DND-41 (cell line): ENCODE data around the gene NSG1.

ENCODE experiments used
- ATAC-seq: fragments of 200-7000 bp; cut with Tn5 transposase; 3 replicates; pipeline ENCODE4 v1.9.1; 2021; ENCODE audit warnings: low read depth; ENCODE audit not compliant: insufficient read depth
- DNase-seq: peaks from one replicate; pipeline ENCODE4 v3.0.0-alpha.2; 2020
- H2AFZ ChIP-seq: 2 replicates; pipeline ENCODE4 v1.6.0; 2012; ENCODE audit warnings: low read depth, low read length
- H3K27ac ChIP-seq: 2 replicates; pipeline ENCODE4 v1.5.1; 2012; ENCODE audit warnings: low read length, inconsistent platforms
- H3K27me3 ChIP-seq: fragments of 200-600 bp; sonication (generic); 2 replicates; pipeline ENCODE4 v1.6.0; 2012; ENCODE audit warnings: low read length, mild to moderate bottlenecking, inconsistent platforms; ENCODE audit not compliant: insufficient read depth, poor library complexity
- H3K36me3 ChIP-seq: 2 replicates; pipeline ENCODE4 v1.5.1; 2012; ENCODE audit warnings: low read length, inconsistent platforms; ENCODE audit not compliant: insufficient read depth
- H3K4me1 ChIP-seq: 2 replicates; pipeline ENCODE4 v1.5.1; 2012; ENCODE audit warnings: mild to moderate bottlenecking, low read length; ENCODE audit not compliant: insufficient read depth
- H3K4me2 ChIP-seq: 2 replicates; pipeline ENCODE4 v1.6.0; 2012; ENCODE audit warnings: mild to moderate bottlenecking, moderate library complexity, low read length, inconsistent platforms; ENCODE audit not compliant: insufficient read depth
- H3K4me3 ChIP-seq, 2 experiments: fragments of 200-600 bp in 1 of 2; shearing (Covaris generic) in 1 of 2; 2 replicates each; pipeline ENCODE4 v1.5.1; 2012 to 2016; ENCODE audit warnings: inconsistent platforms in 2 of 2, low read length in 2 of 2, mild to moderate bottlenecking in 2 of 2, low read depth in 1 of 2, moderate library complexity in 1 of 2
- H3K79me2 ChIP-seq: 2 replicates; pipeline ENCODE4 v1.6.0; 2012; ENCODE audit warnings: low read length, inconsistent platforms; ENCODE audit not compliant: insufficient read depth
- H3K9ac ChIP-seq: 2 replicates; pipeline ENCODE4 v1.6.0; 2012; ENCODE audit warnings: low read depth, mild to moderate bottlenecking, inconsistent platforms, low read length, moderate library complexity
- H3K9me3 ChIP-seq: 2 replicates; pipeline ENCODE4 v1.5.1; 2012; ENCODE audit warnings: low read length, moderate library complexity, mild to moderate bottlenecking, inconsistent platforms; ENCODE audit not compliant: insufficient read depth, severe bottlenecking
- H4K20me1 ChIP-seq: 2 replicates; pipeline ENCODE4 v1.6.0; 2012; ENCODE audit warnings: low read length; ENCODE audit not compliant: insufficient read depth
- EZH2 ChIP-seq: IDR thresholded peaks from 3 replicates; pipeline ENCODE4 v1.6.1; 2012; ENCODE audit warnings: borderline replicate concordance, low read depth, mild to moderate bottlenecking, moderate library complexity, low read length, inconsistent platforms; ENCODE audit not compliant: severe bottlenecking
- TF ChIP-seq, protein P1 (sequence below): IDR thresholded peaks from 2 replicates; pipeline ENCODE4 v1.5.1; 2012; ENCODE audit warnings: borderline replicate concordance, low read length, moderate library complexity, mild to moderate bottlenecking; ENCODE audit not compliant: poor library complexity, severe bottlenecking; ENCODE audit errors: extremely low read depth

The NSG1 gene

GRCh38 chr4:4440333-4441061 is 53.6 kb downstream of the NSG1 start:
- Histone ChIP-seq H3K4me2 (no peak overlapping the region), H3K27me3 (no peaks in the 10 kb centered on the region), H3K79me2 (no peaks in the 10 kb centered on the region), H3K27ac (no peak overlapping the region), H3K4me3 (no peak overlapping the region), H3K36me3 (peaks cover 21% of the 10 kb centered on the region), H2AFZ (no peak overlapping the region), H4K20me1 (no peaks in the 10 kb centered on the region), H3K9ac (no peak overlapping the region), H3K9me3 (no peaks in the 10 kb centered on the region), H3K4me1 (no peaks in the 10 kb centered on the region)
- ATAC-seq (no peak), DNase-seq (no peak)
- TF ChIP-seq, protein P1, sequence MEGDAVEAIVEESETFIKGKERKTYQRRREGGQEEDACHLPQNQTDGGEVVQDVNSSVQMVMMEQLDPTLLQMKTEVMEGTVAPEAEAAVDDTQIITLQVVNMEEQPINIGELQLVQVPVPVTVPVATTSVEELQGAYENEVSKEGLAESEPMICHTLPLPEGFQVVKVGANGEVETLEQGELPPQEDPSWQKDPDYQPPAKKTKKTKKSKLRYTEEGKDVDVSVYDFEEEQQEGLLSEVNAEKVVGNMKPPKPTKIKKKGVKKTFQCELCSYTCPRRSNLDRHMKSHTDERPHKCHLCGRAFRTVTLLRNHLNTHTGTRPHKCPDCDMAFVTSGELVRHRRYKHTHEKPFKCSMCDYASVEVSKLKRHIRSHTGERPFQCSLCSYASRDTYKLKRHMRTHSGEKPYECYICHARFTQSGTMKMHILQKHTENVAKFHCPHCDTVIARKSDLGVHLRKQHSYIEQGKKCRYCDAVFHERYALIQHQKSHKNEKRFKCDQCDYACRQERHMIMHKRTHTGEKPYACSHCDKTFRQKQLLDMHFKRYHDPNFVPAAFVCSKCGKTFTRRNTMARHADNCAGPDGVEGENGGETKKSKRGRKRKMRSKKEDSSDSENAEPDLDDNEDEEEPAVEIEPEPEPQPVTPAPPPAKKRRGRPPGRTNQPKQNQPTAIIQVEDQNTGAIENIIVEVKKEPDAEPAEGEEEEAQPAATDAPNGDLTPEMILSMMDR: no peak
- TF ChIP-seq EZH2: no peak

- no peak overlapping the region for H3K4me3 ChIP-seq
- H3K79me2 ChIP-seq: no peaks in the 10 kb centered on the region
- H3K36me3 ChIP-seq: peaks cover 4% of the 10 kb centered on the region; the same call in 1 of the 2 replicates
- no peak overlapping the region for H2AFZ ChIP-seq
- DNase-seq: no peak
- TF ChIP-seq, protein P1: no peak
- TF ChIP-seq EZH2: no peak
- no peak overlapping the region for H3K9ac ChIP-seq
- H3K27ac ChIP-seq: no peak overlapping the region
- ATAC-seq: no peak
- H3K4me1 ChIP-seq: no peaks in the 10 kb centered on the region
- H3K27me3 ChIP-seq: no peaks in the 10 kb centered on the region
- H4K20me1 ChIP-seq: 0 out of 2 replicates have a peak, but pooled peaks cover 3% of the 10 kb centered on the region
- no peaks in the 10 kb centered on the region for H3K9me3 ChIP-seq
- no peak overlapping the region for H3K4me2 ChIP-seq
Observed at GRCh38 chr4:4443821-4444220, 56.9 kb downstream of the NSG1 start.

DNA sequence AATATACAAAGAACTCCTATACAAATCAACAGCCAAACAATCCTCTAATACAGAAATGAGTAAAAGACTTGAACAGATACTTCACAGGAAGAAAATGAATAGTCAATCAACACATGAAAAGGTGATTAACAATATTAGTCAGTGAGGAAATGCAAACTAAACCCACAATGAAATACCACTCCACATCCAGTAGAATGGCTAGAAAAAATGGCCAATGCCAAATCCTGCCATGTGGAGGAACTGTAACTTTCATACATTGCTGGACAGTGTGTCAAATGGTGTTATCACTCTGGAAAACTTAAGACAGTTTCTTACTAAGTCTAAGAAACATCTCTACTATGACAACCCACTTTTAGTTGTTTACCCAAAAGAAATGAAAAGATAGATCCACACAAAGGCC is 59.5 kb downstream of the NSG1 start:
- Histone ChIP-seq H3K9ac (no peak overlapping the region), H3K27me3 (no peaks in the 10 kb centered on the region), H3K36me3 (no peaks in the 10 kb centered on the region), H3K4me3 (no peak overlapping the region), H4K20me1 (0 out of 2 replicates have a peak, but pooled peaks cover 3% of the 10 kb centered on the region), H3K79me2 (no peaks in the 10 kb centered on the region), H3K4me2 (no peak overlapping the region), H3K9me3 (no peaks in the 10 kb centered on the region), H3K27ac (no peak overlapping the region), H3K4me1 (no peaks in the 10 kb centered on the region), H2AFZ (no peak overlapping the region)
- DNase-seq (no peak), ATAC-seq (no peak)
- no peak for TF ChIP-seq EZH2
- TF ChIP-seq, protein P1: no peak
